IMR-90 (cell line): ENCODE results near the gene ARAP2. TPM values are rescaled to one million over a fixed set of nuclear protein-coding genes. Genes with fewer than 3 reads are reported as not detected.

ENCODE experiments used
- ATAC-seq: fragments of 200-7000 bp; cut with Tn5 transposase; 2 replicates; pipeline ENCODE4 v1.9.1; 2020; ENCODE audit warnings: low read depth, mild to moderate bottlenecking, moderate library complexity
- BruUV-seq: library from RNA; stranded (reverse); fragments of 400-500 nt; replicated peaks from 2 replicates; lab custom pipeline; 2021; lab: Mats Ljungman, UMichigan
- CTCF ChIA-PET: fragments of 300-600 bp; formaldehyde crosslinking; extraction: SDS; loops from one replicate; lab custom pipeline; 2021; ENCODE audit warnings: antibody characterized with exemption; lab: Yijun Ruan, JAX
- POLR2A ChIA-PET: fragments of 300-600 bp; sonication (Branson Sonifier 250); formaldehyde crosslinking; loops from one replicate; lab custom pipeline; 2022; ENCODE audit warnings: antibody characterized with exemption; ENCODE audit not compliant: unreplicated experiment; lab: Charles Lee
- DNase-seq: peaks from one replicate; pipeline ENCODE4 v3.0.0; 2013
- H2AFZ ChIP-seq: replicated peaks from 2 replicates; pipeline ENCODE3; 2013; ENCODE audit warnings: low read length, mild to moderate bottlenecking; ENCODE audit not compliant: poor library complexity
- H2AK5ac ChIP-seq: 2 replicates; pipeline ENCODE4 v1.6.1; 2013; ENCODE audit warnings: low read depth, low read length, inconsistent platforms
- H2AK9ac ChIP-seq: replicated peaks from 2 replicates; pipeline ENCODE3; 2013; ENCODE audit warnings: mild to moderate bottlenecking, low read depth, low read length, moderate library complexity; ENCODE audit not compliant: poor library complexity
- H2BK120ac ChIP-seq: 2 replicates; pipeline ENCODE4 v1.6.1; 2013; ENCODE audit warnings: low read depth, low read length, inconsistent platforms
- H2BK15ac ChIP-seq: 3 replicates; pipeline ENCODE4 v1.6.1; 2013; ENCODE audit warnings: low read depth, low read length, inconsistent platforms
- H2BK20ac ChIP-seq: 2 replicates; pipeline ENCODE4 v1.6.1; 2013; ENCODE audit warnings: low read depth, mild to moderate bottlenecking, inconsistent platforms, low read length, moderate library complexity
- H2BK5ac ChIP-seq: 2 replicates; pipeline ENCODE4 v1.6.1; 2013; ENCODE audit warnings: mild to moderate bottlenecking, low read depth, low read length, inconsistent platforms; ENCODE audit not compliant: poor library complexity, severe bottlenecking
- H3K14ac ChIP-seq: replicated peaks from 2 replicates; pipeline ENCODE4 v1.6.1; 2013; ENCODE audit warnings: low read depth, low read length, inconsistent platforms
- H3K18ac ChIP-seq: 2 replicates; pipeline ENCODE4 v1.6.1; 2013; ENCODE audit warnings: low read depth, low read length, control low read depth
- H3K23ac ChIP-seq: 2 replicates; pipeline ENCODE4 v1.6.1; 2013; ENCODE audit warnings: low read depth, low read length, inconsistent platforms
- H3K27ac ChIP-seq: 2 replicates; pipeline ENCODE4 v1.5.1; 2013; ENCODE audit warnings: mild to moderate bottlenecking, control low read depth, low read length; ENCODE audit not compliant: insufficient read depth
- H3K27me3 ChIP-seq: 2 replicates; pipeline ENCODE4 v1.6.1; 2013; ENCODE audit warnings: low read length; ENCODE audit not compliant: control insufficient read depth, insufficient read depth
- H3K36me3 ChIP-seq: 2 replicates; pipeline ENCODE4 v1.6.1; 2013; ENCODE audit warnings: low read length, mixed read lengths; ENCODE audit not compliant: control insufficient read depth, insufficient read depth
- H3K4ac ChIP-seq: 2 replicates; pipeline ENCODE4 v1.6.1; 2013; ENCODE audit warnings: low read depth, low read length, inconsistent platforms
- H3K4me1 ChIP-seq: 2 replicates; pipeline ENCODE4 v1.6.1; 2013; ENCODE audit warnings: low read length, mixed read lengths; ENCODE audit not compliant: control insufficient read depth, insufficient read depth
- H3K4me2 ChIP-seq: 2 replicates; pipeline ENCODE4 v1.6.1; 2013; ENCODE audit warnings: low read depth, mild to moderate bottlenecking, control low read depth, low read length, moderate library complexity
- H3K4me3 ChIP-seq: 2 replicates; pipeline ENCODE4 v1.5.1; 2013; ENCODE audit warnings: low read depth, mild to moderate bottlenecking, control low read depth, low read length, moderate library complexity; ENCODE audit not compliant: insufficient read depth
- H3K56ac ChIP-seq: 2 replicates; pipeline ENCODE4 v1.6.1; 2013; ENCODE audit warnings: low read length, inconsistent platforms; ENCODE audit not compliant: insufficient read depth; ENCODE audit errors: extremely low read depth
- H3K79me1 ChIP-seq, 2 experiments: 2 replicates each; pipeline ENCODE4 v1.6.1; 2013; ENCODE audit warnings: low read length in 2 of 2, inconsistent platforms in 1 of 2, low read depth in 1 of 2
- H3K9ac ChIP-seq: 2 replicates; pipeline ENCODE4 v1.6.1; 2013; ENCODE audit warnings: low read depth, low read length, control low read depth
- H3K9me1 ChIP-seq: 2 replicates; pipeline ENCODE4 v1.6.1; 2013; ENCODE audit warnings: low read length, inconsistent platforms; ENCODE audit not compliant: insufficient read depth
- H3K9me3 ChIP-seq: 2 replicates; pipeline ENCODE4 v1.6.1; 2013; ENCODE audit warnings: low read length; ENCODE audit not compliant: control insufficient read depth, insufficient read depth
- H4K20me1 ChIP-seq: 2 replicates; pipeline ENCODE4 v1.6.1; 2013; ENCODE audit warnings: low read length, inconsistent platforms; ENCODE audit not compliant: insufficient read depth
- H4K5ac ChIP-seq: 2 replicates; pipeline ENCODE4 v1.6.1; 2013; ENCODE audit warnings: mild to moderate bottlenecking, low read depth, low read length, control low read depth
- H4K8ac ChIP-seq, 2 experiments: 2 replicates each; pipeline ENCODE4 v1.6.1; 2013; ENCODE audit warnings: low read depth in 2 of 2, low read length in 2 of 2, control low read depth in 1 of 2, inconsistent platforms in 1 of 2
- H4K91ac ChIP-seq: 2 replicates; pipeline ENCODE4 v1.6.1; 2013; ENCODE audit warnings: low read depth, low read length, inconsistent platforms; ENCODE audit not compliant: insufficient read depth
- CEBPB ChIP-seq: IDR thresholded peaks from 2 replicates; pipeline ENCODE4 v1.6.1; 2012; ENCODE audit warnings: low read depth, low read length, improper control_type of control experiment
- WGBS, 2 experiments: methylation state at CpG; one replicate each; pipeline versions ENCODE4 v1.1.5 to v1.1.7; 2013; ENCODE audit warnings: missing lambda C conversion rate in 2 of 2; ENCODE audit not compliant: insufficient read length in 1 of 2; ENCODE audit errors: extremely low coverage in 2 of 2; 5-methylcytosine and 5-hydroxymethylcytosine counted together
- dilution Hi-C: fragments of 300-500 bp; cut with HindIII; formaldehyde crosslinking; loops from one replicate; pipeline ENCODE4 v1.14.3; 2018; ENCODE audit warnings: low sequenced_read_pairs; ENCODE audit not compliant: unreplicated experiment
- in situ Hi-C: fragments of 300-500 bp; cut with MboI; formaldehyde crosslinking; loops from 3 replicates; pipeline ENCODE4 v1.14.3; 2019; ENCODE audit warnings: low sequenced_read_pairs, inconsistent platforms, mixed read lengths
- intact Hi-C: fragments of 100-400 bp; cut with micrococcal nuclease; formaldehyde crosslinking; loops from 2 replicates; pipeline ENCODE4 v1.10.0; 2022
- polyA plus RNA-seq, 3 experiments: library from polyadenylated mRNA; depleted of rRNA; stranded (reverse); fragments of >200 nt; gene quantifications; 2 replicates each; pipeline ENCODE4 v1.2.3, GENCODE V29; 2012; ENCODE audit warnings: low replicate concordance in 1 of 3
- total RNA-seq: library from RNA; depleted of rRNA; stranded (reverse); fragments of >200 nt; gene quantifications from 2 replicates; pipeline ENCODE4 v1.2.3, GENCODE V29; 2012

Gene ARAP2
- total and polyA plus RNA-seq, 2 of the 4 experiments (the other 2 are of a cell fraction) = 0.32 to 1.8 TPM

GRCh38 chr4:36198068-36198808 lies 46.1 kb downstream of the ARAP2 start:
- CTCF ChIA-PET = no interaction called here
- WGBS, 2 experiments = 66% methylated on average over 4 of the region's 10 CpGs; no CpG with 5 or more reads in 1 of the 2 experiments
- ATAC-seq = no peak

More at GRCh38 chr4:36198068-36198808, 46.1 kb downstream of the ARAP2 start:
- Histone ChIP-seq H3K4ac (no peak overlapping the region), H3K79me1 (no peaks in the 10 kb centered on the region), H3K23ac (no peak overlapping the region), H2AK9ac (no peak overlapping the region), H3K18ac (no peak overlapping the region), H2BK120ac (no peak overlapping the region), H3K9me3 (no peaks in the 10 kb centered on the region), H3K4me2 (no peak overlapping the region), H4K5ac (no peak overlapping the region), H3K56ac (no peak overlapping the region), H3K9me1 (no peaks in the 10 kb centered on the region), H3K4me1 (no peaks in the 10 kb centered on the region), H2AK5ac (no peak overlapping the region), H3K36me3 (no peaks in the 10 kb centered on the region), H3K4me3 (no peak overlapping the region), H4K91ac (no peak overlapping the region), H4K20me1 (no peaks in the 10 kb centered on the region), H3K27ac (no peak overlapping the region), H2BK5ac (no peak overlapping the region), H3K14ac (no peak overlapping the region), H2BK20ac (no peak overlapping the region), H3K27me3 (no peaks in the 10 kb centered on the region), H2AFZ (no peak overlapping the region), H4K8ac (no peak overlapping the region), H3K9ac (no peak overlapping the region), H2BK15ac (no peak overlapping the region)
- no peak for DNase-seq
- dilution Hi-C loops = no loop called here
- no peak for TF ChIP-seq CEBPB
- POLR2A ChIA-PET = no interaction called here
- BruUV-seq = no TSS peak
- in situ Hi-C loops = no loop called here
- intact Hi-C loops = no loop called here
